ENCODE measurements around the gene PHF13.

GRCh38 chr1:6660415-6661049 is 47.0 kb downstream of the PHF13 start:
- TF ChIP-seq CTCF (conservative IDR thresholded peaks at IDR 0.05; ENCODE audit: low read depth, low read length) (no peak), EZH2 (IDR thresholded peaks at IDR 0.05; ENCODE audit: borderline replicate concordance, low read depth, low read length, poor library complexity, severe bottlenecking) (no peak)

Measured in A673 (cell line).